GM21515 (cell line): ENCODE measurements around the gene KCNIP1.

Source experiments
- ATAC-seq: cut with Tn5 transposase; IDR thresholded peaks from one replicate; pipeline ENCODE4 v1.9.1; 2021; ENCODE audit not compliant: unreplicated experiment

KCNIP1 gene

DNA sequence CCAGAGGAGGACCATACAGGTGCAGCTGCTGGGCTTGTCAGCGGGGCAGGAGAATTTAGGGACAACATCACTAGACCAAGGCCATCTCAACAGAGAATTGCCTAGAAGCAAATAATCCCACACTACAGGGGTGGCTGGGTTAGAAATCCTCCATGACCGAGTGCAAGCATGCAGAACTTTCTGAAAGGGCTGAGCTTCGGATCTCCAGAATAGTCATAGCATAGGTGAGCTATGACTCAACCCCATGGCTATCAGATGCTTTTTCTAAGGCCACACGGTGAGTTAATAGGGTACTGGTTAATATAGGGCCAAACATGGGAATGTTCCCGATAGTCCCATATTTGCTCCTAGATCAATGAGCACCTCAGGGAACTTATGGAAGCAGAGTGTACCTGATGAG is 4.2 kb downstream of the KCNIP1 start:
- no peak for ATAC-seq

GRCh38 chr5:170508660-170509347 is 5.0 kb downstream of the KCNIP1 start:
- no peak for ATAC-seq

DNA sequence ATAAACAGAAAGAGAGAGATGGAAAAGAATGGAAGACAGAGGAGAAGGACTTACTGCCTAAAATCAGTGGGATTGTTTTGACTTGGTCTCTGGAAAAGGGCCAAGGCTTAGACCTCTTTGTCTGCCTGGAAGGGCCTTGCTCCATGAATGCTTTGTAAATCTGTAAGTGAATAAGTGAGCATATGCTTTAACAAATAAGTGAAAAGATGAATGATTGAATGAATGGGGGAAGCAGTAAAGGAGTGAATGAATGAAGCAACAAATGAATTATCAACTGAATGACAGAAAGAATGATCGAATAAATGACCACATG is 5.5 kb downstream of the KCNIP1 start:
- no peak for ATAC-seq

DNA sequence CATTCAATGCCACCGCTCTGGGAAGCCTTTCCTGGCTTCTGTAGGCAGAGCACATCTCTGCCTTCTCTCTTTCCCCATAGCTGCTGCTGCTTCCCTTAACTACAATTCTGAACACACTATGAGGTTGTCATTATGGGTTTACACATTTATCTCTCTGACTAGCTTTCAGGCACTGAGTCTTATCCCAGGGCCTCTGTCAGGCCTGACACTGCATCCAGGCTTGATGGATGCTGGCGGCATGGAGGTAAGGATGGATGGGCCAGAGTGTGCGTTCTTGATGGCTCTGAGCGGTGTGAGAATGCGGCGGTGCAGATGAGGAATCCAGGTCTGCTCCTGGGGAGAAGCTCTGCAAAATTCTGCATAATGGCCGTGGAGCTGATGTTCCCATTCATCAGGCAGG is 6.3 kb downstream of the KCNIP1 start:
- no peak for ATAC-seq

- ATAC-seq, result no peak
These were observed 6.7 kb downstream of the KCNIP1 start for GRCh38 chr5:170510559-170510958.

- no peak for ATAC-seq
These were observed 7.9 kb downstream of the KCNIP1 start for GRCh38 chr5:170511551-170512258.

GRCh38 chr5:170513856-170514525 is 10.2 kb downstream of the KCNIP1 start:
- ATAC-seq, result no peak

- ATAC-seq, result no peak
These were observed 13.6 kb downstream of the KCNIP1 start for GRCh38 chr5:170517411-170517810.

- ATAC-seq, result no peak
These were observed 14.5 kb downstream of the KCNIP1 start for GRCh38 chr5:170518277-170518676.

DNA sequence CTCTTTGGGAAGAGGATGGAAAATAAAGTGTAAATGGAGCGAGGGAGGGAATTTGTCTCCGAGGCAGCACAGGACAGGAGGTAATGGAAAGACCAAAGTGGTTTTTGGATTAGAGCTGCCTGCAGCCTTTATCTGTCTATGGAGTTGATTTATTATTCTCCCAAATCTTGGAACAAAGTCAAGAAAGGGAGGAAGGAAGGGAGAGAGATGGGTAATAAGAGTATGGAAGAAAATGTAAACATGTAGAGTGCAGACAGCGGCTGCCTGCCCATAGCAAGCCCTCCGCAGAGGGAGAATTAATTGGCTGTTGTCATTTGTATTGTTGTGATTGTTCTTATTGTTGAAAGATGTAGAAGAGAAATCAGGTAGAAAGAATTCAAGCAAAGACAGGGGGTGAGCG is 15.7 kb downstream of the KCNIP1 start:
- no peak for ATAC-seq

- no peak for ATAC-seq
These were observed 16.6 kb downstream of the KCNIP1 start for GRCh38 chr5:170520372-170520771.

- no peak for ATAC-seq
These were observed 18.7 kb downstream of the KCNIP1 start for GRCh38 chr5:170522211-170523141.

GRCh38 chr5:170523142-170523551 is 19.3 kb downstream of the KCNIP1 start:
- no peak for ATAC-seq

DNA sequence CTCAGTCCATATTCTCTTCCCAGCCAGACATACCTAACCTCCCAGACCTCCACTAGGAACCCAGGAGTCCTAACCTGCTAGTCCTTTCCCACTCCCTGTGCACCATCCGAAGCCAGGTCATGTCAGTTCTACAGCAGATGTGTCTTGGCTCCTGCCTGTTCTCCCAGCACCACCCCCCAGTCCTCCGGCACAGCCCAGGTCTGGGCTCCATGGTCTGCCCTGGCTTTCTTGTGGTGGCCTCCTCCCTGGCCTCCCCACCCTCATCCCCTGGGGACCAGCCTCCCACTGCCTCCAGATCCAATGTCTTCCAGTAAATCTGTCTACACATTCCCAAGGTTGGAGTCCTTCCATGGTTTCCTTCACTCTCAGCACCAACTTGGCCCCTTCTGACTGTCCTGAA is 20.0 kb downstream of the KCNIP1 start:
- no peak for ATAC-seq

- ATAC-seq, result no peak
These were observed 20.8 kb downstream of the KCNIP1 start for GRCh38 chr5:170524576-170524975.

DNA sequence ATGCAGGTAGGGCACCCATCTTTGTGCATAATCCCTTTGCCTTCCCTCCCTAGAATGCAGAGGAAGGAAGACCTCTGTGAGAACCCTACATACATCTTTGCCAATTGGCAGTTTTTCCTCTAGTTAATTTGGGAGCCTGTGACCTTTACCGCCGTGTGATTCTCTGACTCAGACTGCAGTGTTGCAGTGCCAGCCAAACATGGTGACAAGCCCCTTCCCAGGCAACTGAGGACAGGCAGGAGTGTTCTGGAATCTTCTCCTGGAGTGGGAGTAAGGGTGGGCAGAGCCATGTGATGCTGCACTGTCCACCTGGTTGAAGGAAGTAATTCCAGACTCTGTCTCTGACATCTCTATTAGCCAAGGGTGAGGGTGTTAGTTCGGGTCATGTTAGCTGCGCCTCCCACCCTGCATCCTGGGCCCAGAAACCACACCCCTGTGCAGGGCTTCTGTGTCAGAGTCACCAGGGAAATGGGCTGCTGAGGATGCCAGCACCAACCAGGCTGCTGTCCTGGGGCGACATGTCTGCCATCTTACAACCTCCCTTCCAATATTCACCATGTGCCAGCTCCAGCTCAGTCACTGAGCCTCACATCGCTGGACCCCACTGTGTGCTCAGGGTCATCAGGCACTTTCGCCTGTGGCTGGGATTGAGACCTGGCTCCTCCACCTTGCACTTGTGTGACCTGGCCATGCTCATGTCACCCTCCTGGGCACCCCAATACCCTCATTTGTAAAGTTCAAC is 21.8 kb downstream of the KCNIP1 start:
- ATAC-seq, result no peak

DNA sequence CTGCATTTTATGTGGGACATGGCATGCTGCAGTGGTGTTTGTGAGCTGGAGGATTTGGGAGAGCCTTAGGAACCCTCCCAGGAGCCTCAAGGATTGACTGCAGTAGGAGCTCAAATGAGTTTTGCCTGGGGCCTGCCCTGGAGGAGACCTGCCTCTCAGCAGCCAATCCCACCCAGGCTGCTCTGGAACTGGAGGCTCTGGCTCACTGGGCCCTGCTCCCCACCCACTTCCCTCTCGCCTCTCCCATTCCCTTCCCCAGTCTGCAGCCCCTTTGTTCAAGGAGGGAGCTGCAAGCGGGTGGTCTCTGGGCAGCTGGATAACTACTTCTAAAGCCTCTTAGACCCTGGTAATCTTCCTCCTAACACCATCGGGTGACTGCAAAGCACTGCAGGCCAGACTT is 24.2 kb downstream of the KCNIP1 start:
- no peak for ATAC-seq

- ATAC-seq, result no peak
These were observed 25.2 kb downstream of the KCNIP1 start for GRCh38 chr5:170528976-170529375.

- no peak for ATAC-seq
These were observed 29.1 kb downstream of the KCNIP1 start for GRCh38 chr5:170532935-170533334.

GRCh38 chr5:170533383-170533782 is 29.6 kb downstream of the KCNIP1 start:
- no peak for ATAC-seq

DNA sequence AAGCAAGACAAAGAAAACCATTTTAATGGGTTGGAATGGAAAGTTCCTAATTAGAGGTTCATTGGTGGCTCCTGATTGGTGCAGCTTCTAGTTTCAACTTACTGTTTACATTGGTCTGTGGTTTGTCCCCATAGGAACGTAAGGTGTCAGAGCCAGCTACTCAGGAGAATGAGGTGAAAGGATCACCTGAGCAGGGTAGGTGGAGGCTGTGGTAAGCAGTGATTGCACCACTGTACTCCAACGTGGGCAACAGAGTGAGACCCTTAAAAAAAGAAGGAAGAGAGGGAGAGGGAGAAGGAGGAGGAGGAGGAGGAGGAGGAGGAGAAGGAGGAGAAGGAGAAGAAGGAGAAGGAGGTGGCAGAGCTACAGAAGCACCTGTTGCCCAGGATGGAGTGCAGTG is 30.4 kb downstream of the KCNIP1 start:
- no peak for ATAC-seq
